ENCODE results near the gene DEGS1. TPM values are rescaled to one million over a fixed set of nuclear protein-coding genes. Genes with fewer than 3 reads are reported as not detected.

DEGS1 gene
- total and polyA plus RNA-seq, 2 of the 4 experiments (the other 2 are of a cell fraction) = 54.8 to 109 TPM

GRCh38 chr1:224216382-224216781 is 33.3 kb downstream of the DEGS1 start:
- H4K20me1 ChIP-seq (ENCODE audit: insufficient read depth, low read length) = no peaks in the 10 kb centered on the region
- peaks cover under 1% of the 10 kb centered on the region for H3K4me1 ChIP-seq (ENCODE audit: control insufficient read depth, insufficient read depth, low read length)
- no peak overlapping the region for H2BK120ac ChIP-seq (ENCODE audit: low read depth, low read length)
- dilution Hi-C loops (cut with HindIII; ENCODE audit: low sequenced_read_pairs, unreplicated experiment) (no loop called here), intact Hi-C loops (cut with micrococcal nuclease) (no loop called here), in situ Hi-C loops (cut with MboI; ENCODE audit: low sequenced_read_pairs) (no loop called here)
- no peak overlapping the region for H3K56ac ChIP-seq (ENCODE audit: extremely low read depth, insufficient read depth, low read length)
- H3K4me3 ChIP-seq (ENCODE audit: insufficient read depth, low read depth, low read length) = no peak overlapping the region
- H2AK5ac ChIP-seq (ENCODE audit: low read depth, low read length) = no peak overlapping the region
- ATAC-seq (ENCODE audit: low read depth) = no peak
- H4K8ac ChIP-seq (ENCODE audit: low read depth in 2 of 2, low read length in 2 of 2) = no peak overlapping the region
- no peaks in the 10 kb centered on the region for H3K9me3 ChIP-seq (ENCODE audit: control insufficient read depth, insufficient read depth, low read length)
- no peaks in the 10 kb centered on the region for H3K79me1 ChIP-seq (ENCODE audit: low read depth in 1 of 2, low read length in 2 of 2)
- no peak overlapping the region for H3K9ac ChIP-seq (ENCODE audit: low read depth, low read length)
- no peak overlapping the region for H2BK5ac ChIP-seq (ENCODE audit: low read depth, low read length, poor library complexity, severe bottlenecking)
- POLR2A ChIA-PET (ENCODE audit: unreplicated experiment) = no interaction called here
- no peak overlapping the region for H3K18ac ChIP-seq (ENCODE audit: low read depth, low read length)
- H3K27ac ChIP-seq (ENCODE audit: insufficient read depth, low read length) = no peak overlapping the region
- BruUV-seq (replicated peaks) = no TSS peak
- no peak for DNase-seq
- no peak overlapping the region for H2BK15ac ChIP-seq (ENCODE audit: low read depth, low read length)
- no peaks in the 10 kb centered on the region for H3K36me3 ChIP-seq (ENCODE audit: control insufficient read depth, insufficient read depth, low read length)
- no peak overlapping the region for H4K91ac ChIP-seq (ENCODE audit: insufficient read depth, low read depth, low read length)
- TF ChIP-seq RFX5 (IDR thresholded peaks at IDR 0.05; ENCODE audit: low read depth, low read length) = no peak
- TF ChIP-seq CTCF (conservative IDR thresholded peaks at IDR 0.05; ENCODE audit: low read depth, low read length) = no peak
- TF ChIP-seq SMC3 (IDR thresholded peaks at IDR 0.05; ENCODE audit: low read depth, low read length) = no peak
- no peak for TF ChIP-seq FOS (IDR thresholded peaks at IDR 0.05; ENCODE audit: low read depth, low read length)
- no peak for TF ChIP-seq CHD1 (IDR thresholded peaks at IDR 0.05; ENCODE audit: low read depth, low read length)
- no peak for TF ChIP-seq RAD21 (IDR thresholded peaks at IDR 0.05; ENCODE audit: low read length)
- TF ChIP-seq NFE2L2 (IDR thresholded peaks at IDR 0.05; ENCODE audit: low read depth, low read length) = no peak
- TF ChIP-seq BHLHE40 (IDR thresholded peaks at IDR 0.05; ENCODE audit: low read depth, low read length) = no peak
- TF ChIP-seq USF2 (IDR thresholded peaks at IDR 0.05; ENCODE audit: low read depth, low read length) = no peak
- no peak for TF ChIP-seq RCOR1 (IDR thresholded peaks at IDR 0.05; ENCODE audit: insufficient replicate concordance, low read length)
- TF ChIP-seq MXI1 (IDR thresholded peaks at IDR 0.05; ENCODE audit: borderline replicate concordance, low read depth, low read length) = no peak
- TF ChIP-seq ELK1 (IDR thresholded peaks at IDR 0.05; ENCODE audit: borderline replicate concordance, low read depth, low read length) = no peak
- TF ChIP-seq CEBPB (IDR thresholded peaks at IDR 0.05; ENCODE audit: low read depth, low read length) = no peak
- no peak for TF ChIP-seq MAZ (IDR thresholded peaks at IDR 0.05; ENCODE audit: borderline replicate concordance, low read depth, low read length)
- TF ChIP-seq MAFK (IDR thresholded peaks at IDR 0.05; ENCODE audit: low read depth, low read length) = no peak
- H4K5ac ChIP-seq (ENCODE audit: low read depth, low read length) = no peak overlapping the region
- no peak overlapping the region for H2BK20ac ChIP-seq (ENCODE audit: low read depth, low read length)
- H3K4me2 ChIP-seq (ENCODE audit: low read depth, low read length) = no peak overlapping the region
- CTCF ChIA-PET = no interaction called here
- no peak overlapping the region for H2AK9ac ChIP-seq (replicated peaks; ENCODE audit: low read depth, low read length, poor library complexity)
- no peaks in the 10 kb centered on the region for H3K27me3 ChIP-seq (ENCODE audit: control insufficient read depth, insufficient read depth, low read length)
- no peak overlapping the region for H3K4ac ChIP-seq (ENCODE audit: low read depth, low read length)
- no peak overlapping the region for H3K23ac ChIP-seq (ENCODE audit: low read depth, low read length)
- no peaks in the 10 kb centered on the region for H3K9me1 ChIP-seq (ENCODE audit: insufficient read depth, low read length)
- no CpG with 5 or more reads among the region's 8 CpGs for WGBS, 2 experiments (ENCODE audit: extremely low coverage in 2 of 2, insufficient read length in 1 of 2)
- no peak overlapping the region for H2AFZ ChIP-seq (replicated peaks; ENCODE audit: low read length, poor library complexity)
- no peak overlapping the region for H3K14ac ChIP-seq (replicated peaks; ENCODE audit: low read depth, low read length)

Measured in IMR-90 (cell line).